ENCODE measurements around the gene GRAMD4. TPM values are rescaled to one million over a fixed set of nuclear protein-coding genes. Genes with fewer than 3 reads are reported as not detected.
A peak's percentile ranks its signal among the peaks of the same experiment; 100 is the strongest.

The GRAMD4 gene
- total RNA-seq, 1 experiment from 2014 or later, result 19.8 TPM

DNA sequence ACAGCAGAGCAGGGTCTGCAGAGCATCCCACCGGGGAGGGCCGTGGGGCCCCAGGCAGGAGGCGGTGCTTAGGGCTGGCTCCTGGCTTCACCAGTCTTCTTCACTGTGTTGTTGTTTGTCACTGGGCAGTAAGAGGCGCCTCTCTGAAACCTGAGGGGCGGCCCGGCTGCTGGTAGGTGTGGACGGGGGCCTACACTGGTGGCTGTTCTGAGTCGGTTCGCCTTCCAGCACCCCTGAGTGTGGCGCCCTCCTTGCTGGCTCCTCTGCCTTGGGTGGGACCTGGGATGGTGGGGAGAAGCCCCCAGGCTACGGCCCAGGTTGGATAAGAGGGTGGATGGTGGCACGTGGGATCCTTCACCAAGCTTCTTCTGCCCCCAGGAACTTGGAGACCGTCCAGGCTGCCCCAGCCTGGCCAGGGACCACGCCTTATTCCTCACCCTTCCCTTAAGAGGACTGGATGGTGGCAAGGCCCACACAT, 10.4 kb upstream of the GRAMD4 start:
- H3K9ac ChIP-seq (ENCODE audit: extremely low read depth, insufficient read length, low read length), result no peak overlapping the region
- H3K27ac Mint-ChIP-seq, result peak overlapping the region in 1 of 3 experiments; percentile 52; a peak in 1 of 7 replicates
- TF ChIP-seq, protein P1, sequence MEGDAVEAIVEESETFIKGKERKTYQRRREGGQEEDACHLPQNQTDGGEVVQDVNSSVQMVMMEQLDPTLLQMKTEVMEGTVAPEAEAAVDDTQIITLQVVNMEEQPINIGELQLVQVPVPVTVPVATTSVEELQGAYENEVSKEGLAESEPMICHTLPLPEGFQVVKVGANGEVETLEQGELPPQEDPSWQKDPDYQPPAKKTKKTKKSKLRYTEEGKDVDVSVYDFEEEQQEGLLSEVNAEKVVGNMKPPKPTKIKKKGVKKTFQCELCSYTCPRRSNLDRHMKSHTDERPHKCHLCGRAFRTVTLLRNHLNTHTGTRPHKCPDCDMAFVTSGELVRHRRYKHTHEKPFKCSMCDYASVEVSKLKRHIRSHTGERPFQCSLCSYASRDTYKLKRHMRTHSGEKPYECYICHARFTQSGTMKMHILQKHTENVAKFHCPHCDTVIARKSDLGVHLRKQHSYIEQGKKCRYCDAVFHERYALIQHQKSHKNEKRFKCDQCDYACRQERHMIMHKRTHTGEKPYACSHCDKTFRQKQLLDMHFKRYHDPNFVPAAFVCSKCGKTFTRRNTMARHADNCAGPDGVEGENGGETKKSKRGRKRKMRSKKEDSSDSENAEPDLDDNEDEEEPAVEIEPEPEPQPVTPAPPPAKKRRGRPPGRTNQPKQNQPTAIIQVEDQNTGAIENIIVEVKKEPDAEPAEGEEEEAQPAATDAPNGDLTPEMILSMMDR (conservative IDR thresholded peaks at IDR 0.05), result no peak

More for the DNA sequence above, 10.4 kb upstream of the GRAMD4 start:
- H3K27ac ChIP-seq (ENCODE audit: insufficient read length, low read depth, low read length), result no peak overlapping the region
- H2BK120ac ChIP-seq (ENCODE audit: low read depth, low read length, poor library complexity, severe bottlenecking), result no peak overlapping the region
- no peak overlapping the region for H2AFZ ChIP-seq (ENCODE audit: low read length)
- H3K79me2 ChIP-seq (ENCODE audit: insufficient read depth, low read length), result no peaks in the 10 kb centered on the region
- no peak overlapping the region for H2AK5ac ChIP-seq (ENCODE audit: insufficient read length, low read length)
- H4K20me1 ChIP-seq (ENCODE audit: control insufficient read depth, insufficient read depth, insufficient read length), result no peaks in the 10 kb centered on the region
- Mint-ChIP-seq H3K36me3 (ENCODE audit: insufficient read depth in 1 of 3, low read depth in 3 of 3) (peaks cover 0 to 4% (median 0%) of the 10 kb centered on the region in 3 experiments; a peak in 2 of 7 replicates), H3K27me3 (ENCODE audit: low read depth) (no peaks in the 10 kb centered on the region), H3K4me3 (no peak overlapping the region), H3K9me3 (no peaks in the 10 kb centered on the region; a peak in 1 of 5 replicates), H3K4me1 (peaks cover 15 to 21% of the 10 kb centered on the region in 2 experiments)
- no peak for DNase-seq
- no peaks in the 10 kb centered on the region for H3K4me1 ChIP-seq (ENCODE audit: insufficient read depth, low read length)
- H4K8ac ChIP-seq (replicated peaks; ENCODE audit: insufficient read length, low read depth, low read length), result no peak overlapping the region
- no peaks in the 10 kb centered on the region for H3K27me3 ChIP-seq (ENCODE audit: insufficient read depth, low read length)
- H2BK5ac ChIP-seq (ENCODE audit: insufficient read length, low read length), result no peak overlapping the region
- no peak overlapping the region for H3K23ac ChIP-seq (ENCODE audit: insufficient read length, low read depth, low read length)
- H3K56ac ChIP-seq (ENCODE audit: insufficient read length, low read depth, low read length), result no peak overlapping the region
- no peak overlapping the region for H3T11ph ChIP-seq (ENCODE audit: low read length)
- no CpG with 5 or more reads among the region's 14 CpGs for WGBS (ENCODE audit: extremely low coverage, insufficient read length, low lambda C conversion rate)
- H2BK20ac ChIP-seq (ENCODE audit: low read depth, low read length, poor library complexity, severe bottlenecking), result no peak overlapping the region
- no peak overlapping the region for H2BK15ac ChIP-seq (ENCODE audit: low read depth, low read length)
- no peak overlapping the region for H3K18ac ChIP-seq (ENCODE audit: insufficient read length, low read depth, low read length)
- no peaks in the 10 kb centered on the region for H3K9me3 ChIP-seq (ENCODE audit: control insufficient read depth, low read depth, low read length)
- H3K23me2 ChIP-seq (ENCODE audit: insufficient read length, low read depth, low read length, poor library complexity, severe bottlenecking), result no peaks in the 10 kb centered on the region
- H3K4ac ChIP-seq (ENCODE audit: low read depth, low read length), result no peak overlapping the region
- no peak overlapping the region for H3K4me2 ChIP-seq (ENCODE audit: insufficient read depth, insufficient read length, low read length)
- H4K91ac ChIP-seq (ENCODE audit: insufficient read length, low read depth, low read length), result no peak overlapping the region
- no peak overlapping the region for H4K5ac ChIP-seq (ENCODE audit: insufficient read length, low read depth, low read length)
- H3K79me1 ChIP-seq (ENCODE audit: insufficient read depth, low read depth, low read length, poor library complexity, severe bottlenecking), result no peaks in the 10 kb centered on the region
- H2BK12ac ChIP-seq (ENCODE audit: insufficient read length, low read depth, low read length), result no peak overlapping the region
- H3K14ac ChIP-seq (ENCODE audit: insufficient read depth, low read length), result peak overlapping the region; percentile 60; the same call in 1 of the 2 replicates

Data from H9 (cell line).